ENCODE measurements around the gene DYRK1A.

The DYRK1A gene

GRCh38 chr21:37419228-37419906, 52.8 kb downstream of the DYRK1A start:
- no peak for DNase-seq (ENCODE audit: low read depth in 2 of 2)

DNA sequence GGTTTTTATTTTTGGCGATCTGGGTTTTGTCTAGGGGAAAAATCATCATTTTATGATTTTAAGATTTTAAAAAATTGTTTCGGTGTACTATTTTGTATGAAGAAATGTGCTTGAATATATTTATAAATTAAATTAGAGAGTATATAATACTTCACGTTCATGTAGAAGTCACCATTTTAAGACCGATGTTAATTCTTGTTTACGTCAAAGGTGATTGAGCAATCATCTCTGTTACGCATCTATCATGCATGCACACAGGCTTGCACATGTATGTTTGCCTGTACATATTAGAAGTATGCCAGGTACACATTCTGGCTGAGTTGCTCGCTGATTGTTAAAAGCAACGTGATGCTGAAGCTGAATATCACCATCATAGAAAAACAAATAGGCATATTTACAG, 54.7 kb downstream of the DYRK1A start:
- no peak for DNase-seq (ENCODE audit: low read depth in 2 of 2)

DNA sequence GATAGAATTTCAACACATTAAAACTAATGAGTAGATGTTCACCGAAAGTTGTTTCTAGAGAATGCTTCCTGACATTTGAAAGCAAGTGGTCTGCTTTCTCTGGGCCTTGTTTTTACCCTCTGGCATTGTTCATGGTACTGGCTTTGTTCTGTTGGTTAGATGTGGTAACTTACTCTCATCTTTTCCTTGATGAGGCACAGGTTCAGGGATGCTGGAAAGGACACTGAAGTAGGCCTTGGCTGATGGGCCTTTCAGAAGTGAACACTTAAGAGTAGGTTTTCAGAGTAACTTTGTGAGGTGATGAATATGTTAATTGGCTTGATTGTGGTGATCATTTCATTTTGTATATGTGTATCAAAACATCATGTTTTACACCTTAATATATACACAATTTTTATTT, 55.8 kb downstream of the DYRK1A start:
- no peak for DNase-seq (ENCODE audit: low read depth in 2 of 2)

GRCh38 chr21:37423103-37423502, 56.5 kb downstream of the DYRK1A start:
- no peak for DNase-seq (ENCODE audit: low read depth in 2 of 2)

DNA sequence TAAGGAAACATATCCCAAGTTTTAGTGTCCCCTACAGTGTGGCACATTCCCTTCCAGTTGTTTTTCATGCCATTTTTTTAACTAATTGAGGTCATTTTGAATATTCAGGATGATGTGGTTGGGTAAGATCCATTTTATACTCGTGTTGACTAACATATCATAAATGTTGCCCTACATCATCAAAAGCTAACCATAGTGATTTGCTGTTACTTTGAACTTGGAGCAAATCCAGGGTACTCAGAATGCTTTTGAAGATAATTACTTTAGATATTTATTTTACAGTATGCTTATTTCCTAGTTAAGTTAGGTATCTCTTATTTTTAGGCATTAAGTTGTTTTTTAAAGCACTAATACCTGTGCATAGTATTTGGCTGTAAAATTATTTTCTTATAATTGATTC, 57.8 kb downstream of the DYRK1A start:
- no peak for DNase-seq (ENCODE audit: low read depth in 2 of 2)

DNA sequence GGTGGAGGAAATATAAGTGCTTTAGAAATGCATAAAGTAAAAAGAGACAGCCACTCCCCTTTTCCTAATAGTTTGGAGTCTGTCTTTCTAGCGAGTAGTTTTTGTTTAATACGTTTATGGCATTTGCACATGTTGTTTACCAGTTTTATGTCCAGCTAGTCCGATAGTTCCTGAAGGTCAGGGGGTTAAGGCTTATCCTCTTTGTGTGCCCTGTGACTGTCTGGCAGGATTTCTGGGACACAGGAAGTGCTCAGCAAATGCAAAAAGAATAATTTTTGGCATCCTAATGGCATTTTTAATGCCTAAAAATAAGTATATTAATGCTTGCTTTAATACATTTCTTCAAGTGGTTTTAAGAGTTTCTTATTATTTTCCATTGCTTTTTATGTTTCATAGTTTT, 58.4 kb downstream of the DYRK1A start:
- no peak for DNase-seq (ENCODE audit: low read depth in 2 of 2)

DNA sequence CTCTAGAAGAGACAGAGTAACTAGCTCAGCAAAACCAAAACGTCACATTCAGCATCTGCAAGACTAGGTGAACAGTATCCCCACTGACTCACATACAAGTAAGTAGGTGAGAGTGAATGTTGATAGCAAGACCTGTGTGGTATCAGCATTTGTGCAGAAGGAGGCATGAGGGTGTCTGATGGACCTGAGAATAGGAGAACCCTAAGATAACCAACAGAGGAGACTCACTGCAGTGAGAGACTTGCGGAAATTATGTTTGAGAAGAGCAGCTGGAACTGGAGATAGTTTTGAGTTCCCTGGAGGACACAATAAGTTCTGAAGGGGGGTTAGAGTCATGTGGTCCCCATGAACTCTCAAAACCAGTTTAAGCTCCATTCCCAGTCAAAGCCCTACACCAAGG, 59.1 kb downstream of the DYRK1A start:
- no peak for DNase-seq (ENCODE audit: low read depth in 2 of 2)

DNA sequence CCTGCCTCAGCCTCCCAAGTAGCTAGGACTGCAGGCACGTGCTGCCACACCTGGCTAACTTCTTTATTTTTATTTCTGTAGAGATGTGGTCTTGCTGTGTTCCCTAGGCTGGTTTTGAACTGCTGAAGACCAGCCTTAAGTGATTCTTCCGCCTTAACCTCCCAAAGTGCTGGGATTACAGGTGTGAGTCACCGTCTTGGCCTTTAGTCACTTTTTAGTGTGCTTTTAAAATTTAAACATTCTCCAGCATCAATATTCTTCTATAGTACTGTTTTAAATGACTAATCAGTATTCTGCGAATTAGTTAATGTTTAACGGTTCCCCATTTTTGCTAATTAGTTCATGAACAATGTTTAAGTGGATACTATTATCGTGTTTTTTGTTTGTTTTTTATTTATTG, 60.6 kb downstream of the DYRK1A start:
- no peak for DNase-seq (ENCODE audit: low read depth in 2 of 2)

GRCh38 chr21:37429356-37429755, 62.8 kb downstream of the DYRK1A start:
- DNase-seq (ENCODE audit: low read depth in 2 of 2) = no peak

GRCh38 chr21:37430184-37430821, 63.7 kb downstream of the DYRK1A start:
- no peak for DNase-seq (ENCODE audit: low read depth in 2 of 2)

DNA sequence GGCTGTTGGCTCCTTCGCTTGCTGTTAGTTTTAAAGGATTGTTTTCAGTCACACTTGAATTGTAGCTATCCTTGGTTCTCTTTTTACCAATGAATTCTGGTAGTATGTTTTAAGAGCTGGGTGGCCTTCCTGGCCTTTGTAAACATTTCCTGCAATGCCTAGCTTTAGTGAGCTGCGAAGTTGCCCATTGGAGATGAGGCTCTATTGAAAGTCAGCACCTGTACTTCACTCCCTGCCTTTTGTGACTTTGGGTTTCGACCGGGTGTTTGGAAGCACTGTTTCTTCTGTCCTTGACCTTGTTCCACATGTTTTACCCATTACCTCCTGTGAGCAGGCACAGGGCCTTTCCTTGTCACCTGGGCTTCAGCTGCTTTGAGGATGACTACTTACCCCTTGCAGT, 64.7 kb downstream of the DYRK1A start:
- no peak for DNase-seq (ENCODE audit: low read depth in 2 of 2)

DNA sequence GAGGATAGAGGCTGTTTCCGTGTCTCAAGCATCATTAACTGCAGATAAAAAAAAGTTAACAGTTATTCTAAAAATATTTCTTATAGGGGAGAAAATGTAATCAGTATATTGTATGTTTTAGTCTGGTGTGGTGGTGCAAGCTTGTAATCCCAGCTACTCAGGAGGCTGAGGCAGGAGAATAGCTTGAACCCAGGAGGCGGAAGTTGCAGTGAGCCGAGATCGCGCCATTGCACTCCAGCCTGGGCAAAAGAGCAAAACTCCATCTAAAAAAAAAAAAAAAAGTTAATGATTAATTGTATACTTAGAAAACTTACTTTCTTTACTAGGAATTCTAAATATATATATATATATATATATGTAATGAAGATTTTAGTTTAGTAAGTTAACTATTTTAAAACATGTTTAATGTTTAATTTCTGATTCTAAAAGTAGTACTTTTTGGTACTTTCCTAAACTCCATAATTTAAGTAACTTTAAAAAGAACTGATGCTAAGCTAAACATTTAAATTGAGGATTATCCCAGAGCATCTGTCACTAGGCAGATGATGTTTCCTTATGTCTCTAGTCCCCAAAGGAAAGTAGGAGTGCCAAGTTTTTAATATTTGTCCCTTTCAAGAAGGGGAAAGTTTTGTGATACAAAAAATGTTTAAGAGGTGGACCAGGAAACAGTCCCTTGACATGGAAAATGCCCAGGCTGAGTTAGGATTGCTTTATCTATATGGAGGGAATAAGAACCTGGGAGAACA, 66.3 kb downstream of the DYRK1A start:
- no peak for DNase-seq (ENCODE audit: low read depth in 2 of 2)

DNA sequence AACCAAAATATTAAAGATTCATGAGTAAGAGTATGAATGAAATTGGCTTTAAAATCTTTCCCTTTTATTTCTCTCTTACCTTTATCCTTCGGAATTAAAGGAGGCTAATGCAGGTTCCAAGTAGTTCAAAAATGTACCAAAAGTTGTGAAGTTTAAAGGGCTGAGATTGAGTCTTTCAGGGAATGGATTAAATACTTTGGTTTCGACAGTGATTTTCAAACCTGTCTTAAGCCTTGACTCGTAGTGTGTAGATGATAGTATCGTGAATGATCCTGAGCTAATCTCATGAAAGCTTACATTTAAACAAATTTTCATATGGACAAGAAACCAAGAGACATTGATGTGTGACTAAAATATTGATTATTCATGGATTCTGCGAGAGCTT, 66.9 kb downstream of the DYRK1A start:
- no peak for DNase-seq (ENCODE audit: low read depth in 2 of 2)

DNA sequence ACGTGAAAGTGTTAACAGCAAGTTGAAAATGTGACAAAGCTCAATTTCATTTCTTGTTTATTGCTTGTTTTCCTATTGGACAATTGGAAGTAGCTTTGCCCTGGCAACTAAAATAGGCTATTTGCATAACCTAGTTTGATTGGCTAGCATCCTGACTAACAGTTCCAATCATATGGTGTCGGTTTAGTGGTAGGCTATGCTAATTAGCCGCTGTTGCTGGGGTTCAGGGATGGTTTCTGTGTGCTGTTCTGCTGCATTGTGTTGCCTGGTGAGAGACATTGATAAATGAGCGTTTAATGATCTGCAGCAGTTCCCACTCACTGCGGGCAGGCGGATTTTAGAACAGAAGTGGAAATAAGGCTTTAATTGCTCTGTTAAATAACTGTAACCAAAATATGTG, 68.5 kb downstream of the DYRK1A start:
- DNase-seq (ENCODE audit: low read depth in 2 of 2) = peak; percentile 92 to 93

GRCh38 chr21:37435711-37436110, 69.1 kb downstream of the DYRK1A start:
- peak; percentile 15 to 17 for DNase-seq (ENCODE audit: low read depth in 2 of 2)

GRCh38 chr21:37436174-37436573, 69.6 kb downstream of the DYRK1A start:
- DNase-seq (ENCODE audit: low read depth in 2 of 2) = no peak

DNA sequence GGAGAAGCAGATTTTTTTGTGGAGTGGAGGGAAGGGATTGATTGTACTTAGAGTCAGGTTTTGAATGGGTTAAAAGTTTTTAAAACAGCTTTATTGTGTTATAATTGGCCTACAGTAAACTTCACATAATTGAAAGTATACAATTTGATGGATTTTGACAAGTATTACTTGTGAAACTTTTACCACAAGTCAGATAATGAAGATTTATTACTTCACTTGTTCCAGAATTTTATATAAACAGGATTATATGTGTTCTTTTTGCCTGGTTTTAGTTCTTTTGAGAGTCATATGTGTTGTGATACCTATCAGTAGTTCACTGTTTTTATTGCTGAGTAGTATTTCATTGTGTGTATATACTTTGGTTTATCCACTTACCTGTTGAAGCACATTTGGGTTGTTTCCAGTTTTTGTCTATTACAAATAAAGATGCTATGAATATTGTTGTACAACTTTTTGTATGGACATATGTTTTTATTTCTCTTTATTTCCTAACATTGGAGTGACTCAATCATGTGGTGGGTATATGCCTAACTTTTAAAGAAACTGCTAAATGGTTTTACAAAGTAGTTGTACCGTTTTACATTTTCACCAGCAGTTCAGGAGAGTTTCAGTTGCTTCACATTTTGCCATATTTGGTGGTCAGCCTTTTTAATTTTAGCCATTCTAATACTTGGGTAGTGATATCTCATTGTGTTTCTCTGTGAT, 71.0 kb downstream of the DYRK1A start:
- no peak for DNase-seq (ENCODE audit: low read depth in 2 of 2)

DNA sequence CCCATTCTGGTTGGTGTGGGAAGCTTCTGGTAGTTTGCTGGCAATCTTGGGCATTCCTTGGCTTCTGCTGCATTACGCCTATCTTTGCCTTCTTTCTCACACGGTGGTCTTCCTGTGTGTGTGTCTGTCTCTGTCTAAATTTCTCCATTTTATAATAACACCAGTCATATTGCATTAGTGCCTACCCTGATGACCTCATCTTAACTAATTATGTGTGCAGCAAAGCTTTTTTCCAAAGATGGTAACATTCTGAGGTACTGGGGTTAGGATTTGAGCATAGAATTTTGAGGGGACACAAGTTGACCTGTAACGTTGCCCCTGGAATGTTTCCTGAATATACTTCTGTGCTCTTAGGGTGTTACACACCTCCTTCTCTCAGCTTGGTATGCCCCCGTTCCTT, 77.1 kb downstream of the DYRK1A start:
- no peak for DNase-seq (ENCODE audit: low read depth in 2 of 2)

GRCh38 chr21:37445228-37445627, 78.7 kb downstream of the DYRK1A start:
- DNase-seq (ENCODE audit: low read depth in 2 of 2) = no peak

- DNase-seq (ENCODE audit: low read depth in 2 of 2) = no peak
These were observed 80.0 kb downstream of the DYRK1A start for GRCh38 chr21:37446552-37446951.

DNA sequence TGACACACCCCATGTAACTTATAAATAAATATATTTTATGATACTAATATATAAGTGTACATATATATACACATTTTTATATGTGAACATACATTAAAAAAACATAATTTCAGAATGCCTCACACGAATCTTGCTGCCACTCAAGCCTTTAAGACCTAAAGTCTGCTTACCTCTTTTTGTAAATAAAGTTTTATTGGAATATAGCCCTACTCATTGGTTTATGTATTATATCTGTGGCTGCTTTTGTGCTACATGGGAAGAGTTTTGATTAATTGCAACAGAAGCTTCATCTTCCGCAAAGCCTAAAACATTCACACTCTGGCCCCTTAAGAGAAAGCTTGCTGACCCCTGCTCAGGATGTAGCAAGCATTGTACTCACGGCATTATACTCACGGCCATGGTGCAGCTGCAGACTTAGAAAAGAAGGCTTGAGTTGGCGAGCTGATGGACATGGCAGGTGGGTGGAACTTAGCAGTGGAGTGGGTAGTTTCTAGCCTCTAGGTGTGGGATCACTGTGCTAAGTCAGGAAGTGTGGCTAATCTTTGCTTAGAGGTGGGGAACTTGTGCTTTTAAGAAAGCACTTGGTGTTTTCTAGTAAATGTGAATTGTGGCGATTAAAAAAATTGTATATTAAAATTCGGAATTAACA, 80.8 kb downstream of the DYRK1A start:
- no peak for DNase-seq (ENCODE audit: low read depth in 2 of 2)

Measured in fibroblast of skin of left quadriceps (primary cell).